NCI-H2107 treated with DMSO at 0.1 percent for 48 hours (cell line): ENCODE results near the gene TMSB4X.
"Not testable (repeated sequence)": the region's sequence is repeated elsewhere in the genome, so short reads cannot be mapped to it uniquely, and the experiment has no call there.

Experiments used
- DNase-seq: peaks from one replicate; lab custom pipeline; 2025; ENCODE audit not compliant: unreplicated experiment; lab: John Stamatoyannopoulos, UW

TMSB4X gene

DNA sequence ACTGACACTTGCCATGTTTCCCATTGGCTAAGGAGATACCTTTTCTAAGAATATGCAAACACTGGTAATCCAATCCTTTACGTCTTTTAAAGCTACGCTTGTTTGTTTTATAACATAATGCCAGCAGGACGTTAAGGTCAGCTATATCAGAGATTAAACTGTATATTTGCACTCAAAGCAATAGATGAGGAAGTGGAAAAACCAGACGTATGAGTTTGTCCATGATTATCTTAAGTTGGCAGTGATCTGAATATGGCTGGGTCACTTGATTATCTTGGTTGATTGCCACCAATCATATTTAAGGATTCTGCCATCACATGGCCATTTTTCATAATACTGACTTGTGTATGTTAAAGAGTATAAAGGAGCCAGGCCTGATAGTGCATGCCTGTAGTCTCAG is 19.4 kb downstream of the TMSB4X start:
- DNase-seq = no peak

DNA sequence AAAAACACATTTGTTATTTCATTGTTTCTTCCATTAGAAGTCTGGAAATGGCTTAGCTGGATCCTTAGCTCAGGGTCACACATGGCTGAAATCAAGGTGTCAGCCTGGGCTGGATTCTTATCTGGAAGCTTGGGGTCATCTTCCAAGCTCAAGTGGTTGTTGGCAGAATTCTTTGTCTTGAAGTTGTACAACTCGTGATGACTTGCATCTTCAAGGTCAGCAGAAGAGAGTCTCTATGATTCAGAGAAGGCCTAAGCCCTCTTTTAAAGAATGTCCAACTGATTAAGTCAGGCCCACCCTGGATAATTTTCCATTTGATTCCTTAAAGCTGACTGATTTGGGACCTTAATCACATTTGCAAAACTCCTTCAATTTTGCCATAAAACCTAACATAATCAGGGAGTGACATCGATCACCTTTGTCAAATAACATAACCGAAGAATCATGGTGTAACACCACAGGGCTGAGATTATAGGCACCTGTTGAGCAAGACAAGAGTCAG is 22.1 kb downstream of the TMSB4X start:
- no peak for DNase-seq

DNA sequence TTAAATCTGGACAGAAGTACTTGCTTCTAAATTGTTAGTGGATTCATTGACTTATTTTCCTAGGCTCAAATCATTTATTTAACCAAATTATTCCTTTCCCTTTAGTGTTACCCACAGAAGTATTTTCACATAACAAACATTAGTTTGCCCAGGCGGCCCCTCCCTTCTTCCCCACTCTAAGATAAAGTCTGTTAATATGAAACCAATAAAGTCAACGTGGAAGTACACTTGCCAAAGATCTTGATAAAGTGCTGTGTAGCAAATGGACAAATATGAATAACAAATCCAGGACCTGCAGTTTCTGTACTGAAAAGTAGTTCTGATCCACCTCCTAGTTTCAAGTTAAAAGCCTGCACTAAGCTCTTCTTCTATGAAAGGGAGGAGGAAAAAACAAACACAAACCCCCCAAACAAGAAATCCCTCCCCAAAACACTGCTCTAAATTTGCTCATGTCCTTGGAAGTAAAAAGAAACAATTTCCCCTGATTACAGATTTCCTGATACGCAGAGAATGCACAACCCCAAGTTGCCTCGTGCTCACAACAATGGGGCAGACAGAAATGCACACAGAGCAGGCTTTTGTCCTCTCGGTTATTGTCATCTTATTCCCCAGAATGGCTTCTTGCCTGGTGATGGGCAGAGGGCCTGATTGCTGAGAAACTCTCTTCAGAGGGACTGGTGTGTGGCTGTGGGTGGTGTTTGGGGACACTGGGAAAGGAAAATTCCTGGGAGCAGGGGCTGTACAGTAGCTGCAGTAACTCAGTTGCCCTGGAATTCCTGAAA is 23.2 kb downstream of the TMSB4X start:
- DNase-seq = no peak

DNA sequence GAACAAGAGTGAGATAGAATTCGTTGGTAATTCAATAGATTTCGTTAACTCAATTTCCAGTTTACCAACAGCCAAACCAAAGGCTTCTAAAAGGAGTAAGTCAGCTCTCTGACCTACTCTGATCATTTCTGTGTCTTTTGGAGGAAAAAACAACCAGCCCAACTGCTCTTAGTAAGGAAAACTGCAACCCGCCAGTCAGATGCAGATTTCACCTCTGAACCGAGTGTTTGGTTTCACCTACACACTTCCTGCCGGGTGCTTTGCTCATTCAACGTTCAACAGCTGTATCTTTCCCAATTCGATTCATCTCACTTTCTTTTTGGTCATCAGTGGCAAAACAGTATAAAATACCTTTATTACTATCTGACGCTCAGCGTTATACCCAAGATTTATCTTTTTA is 24.5 kb downstream of the TMSB4X start:
- DNase-seq = no peak

DNA sequence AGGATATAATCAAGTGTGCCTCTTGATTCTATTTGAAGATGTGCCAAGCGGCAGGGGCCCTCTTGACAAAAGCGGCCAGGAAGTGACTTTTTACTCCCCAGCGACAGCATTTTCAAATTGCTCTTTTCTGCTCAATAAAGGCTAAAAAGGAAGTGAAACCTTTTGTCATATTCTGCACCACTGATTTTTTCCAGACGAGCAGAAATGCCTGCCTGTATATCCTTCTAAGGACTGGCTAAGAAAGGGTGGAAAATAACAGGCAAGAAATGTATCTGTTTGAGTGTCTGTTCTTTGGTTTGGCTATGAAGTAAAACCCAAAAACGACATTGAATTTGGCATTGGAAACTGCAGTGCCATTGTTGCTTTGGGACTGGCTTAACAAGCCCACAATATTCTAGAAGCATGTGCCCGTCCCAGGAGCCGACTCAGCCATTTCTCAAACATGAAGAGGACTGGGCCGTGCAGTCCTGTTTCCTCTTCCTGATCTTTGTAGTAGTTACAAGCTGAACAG is 25.4 kb downstream of the TMSB4X start:
- no peak for DNase-seq

DNA sequence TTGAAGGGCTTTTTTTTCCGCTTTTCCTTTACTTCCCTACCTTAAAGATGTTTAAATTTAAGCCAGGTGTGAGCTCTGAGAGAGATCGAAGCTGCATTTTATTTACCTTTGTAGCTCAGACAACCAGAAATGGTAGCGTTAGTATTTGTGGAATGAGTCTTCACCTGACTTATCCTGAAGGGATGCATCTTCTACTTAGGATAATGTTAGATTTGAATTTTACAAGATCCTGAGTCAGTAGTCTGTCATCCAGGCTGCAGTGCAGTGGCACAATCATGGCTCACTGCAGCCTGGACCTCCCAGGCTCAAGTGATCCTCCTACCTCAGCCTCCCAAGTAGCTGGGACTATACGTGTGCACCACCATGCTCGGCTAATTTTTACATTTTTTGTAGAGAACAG is 26.2 kb downstream of the TMSB4X start:
- DNase-seq = no peak

DNA sequence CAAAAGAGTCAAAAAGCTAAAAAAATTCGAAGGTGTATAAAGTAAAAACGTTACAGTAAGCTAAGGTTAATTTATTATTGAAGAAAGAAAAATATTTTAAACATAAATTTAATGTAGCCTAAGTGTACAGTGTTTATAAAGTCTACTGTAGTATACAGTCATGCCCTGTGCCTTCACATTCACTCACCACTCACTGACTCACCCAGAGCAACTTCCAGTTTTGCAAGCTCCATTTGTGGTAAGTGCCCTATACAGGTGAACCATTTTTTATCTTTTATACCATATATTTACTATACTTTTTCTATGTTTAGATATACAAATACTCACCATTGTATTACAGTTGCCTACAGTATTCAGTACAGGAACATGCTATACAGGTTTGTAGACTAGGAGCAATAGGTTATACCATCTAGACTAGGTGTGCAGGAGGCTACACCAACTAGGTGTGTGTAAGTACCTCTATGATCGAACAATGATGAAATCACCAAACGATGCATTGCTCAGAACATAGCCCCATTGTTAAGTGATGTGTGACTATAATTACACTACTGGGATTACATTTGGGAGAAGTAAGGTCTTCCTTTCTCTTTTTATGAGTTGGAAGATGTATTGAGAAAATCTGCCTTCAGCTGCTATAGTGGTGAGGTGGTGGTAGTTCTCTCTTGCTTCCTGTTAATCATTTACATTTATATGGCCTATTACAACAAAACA is 27.2 kb downstream of the TMSB4X start:
- DNase-seq = no peak

- no peak for DNase-seq
These were observed 31.0 kb downstream of the TMSB4X start for GRCh38 chrX:13005661-13006473.

DNA sequence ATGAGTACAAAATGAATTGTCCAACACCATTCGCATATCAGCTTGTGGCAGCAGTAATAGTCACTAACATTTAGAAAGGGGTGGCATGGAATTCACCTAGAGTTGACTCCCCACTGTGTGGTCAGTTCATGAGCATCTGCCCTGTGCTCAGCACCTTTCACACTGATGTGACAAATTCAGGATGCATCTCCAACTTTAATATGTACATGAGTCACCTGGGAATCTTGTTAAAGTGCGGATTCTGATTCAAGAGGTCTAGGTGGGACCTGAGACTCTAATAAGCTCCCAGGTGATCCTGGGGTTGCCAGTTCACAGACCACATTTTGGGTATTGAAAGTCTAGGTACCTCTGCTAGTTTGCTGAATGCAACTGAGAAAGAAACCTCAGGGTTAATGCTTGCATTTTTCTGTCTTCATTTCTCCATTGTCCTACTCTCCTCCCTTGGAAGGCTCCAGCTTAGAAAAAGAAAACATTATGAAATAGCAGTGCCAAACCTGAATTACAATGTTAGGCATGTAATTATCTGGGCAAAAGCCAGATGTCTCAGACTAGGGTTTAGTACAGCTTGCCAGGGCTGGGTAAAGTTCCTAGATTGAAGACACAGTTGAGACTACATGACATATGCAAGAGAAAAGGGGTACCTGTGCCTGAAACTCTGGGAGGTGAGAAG is 32.7 kb downstream of the TMSB4X start:
- DNase-seq = no peak

GRCh38 chrX:13008189-13008533 is 33.3 kb downstream of the TMSB4X start:
- DNase-seq = no peak

DNA sequence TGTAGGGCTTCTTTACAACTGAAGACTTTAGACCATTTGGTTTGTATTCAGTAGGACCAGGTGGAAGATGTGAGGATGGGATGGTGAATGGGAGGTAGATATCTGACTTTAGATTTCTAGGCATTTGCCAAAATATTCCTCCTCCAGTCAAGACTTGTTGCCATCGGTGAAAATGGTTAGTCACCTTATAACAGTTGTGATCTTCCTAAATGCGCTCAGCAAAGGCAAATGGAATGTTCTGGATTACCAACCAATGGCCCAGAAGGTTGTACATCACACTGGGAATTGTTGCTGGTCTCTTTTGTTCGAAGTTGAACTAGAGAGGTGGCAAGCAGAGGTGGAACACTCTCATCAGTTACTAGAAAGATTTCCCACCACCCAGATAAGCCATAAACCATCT is 33.9 kb downstream of the TMSB4X start:
- DNase-seq = no peak

DNA sequence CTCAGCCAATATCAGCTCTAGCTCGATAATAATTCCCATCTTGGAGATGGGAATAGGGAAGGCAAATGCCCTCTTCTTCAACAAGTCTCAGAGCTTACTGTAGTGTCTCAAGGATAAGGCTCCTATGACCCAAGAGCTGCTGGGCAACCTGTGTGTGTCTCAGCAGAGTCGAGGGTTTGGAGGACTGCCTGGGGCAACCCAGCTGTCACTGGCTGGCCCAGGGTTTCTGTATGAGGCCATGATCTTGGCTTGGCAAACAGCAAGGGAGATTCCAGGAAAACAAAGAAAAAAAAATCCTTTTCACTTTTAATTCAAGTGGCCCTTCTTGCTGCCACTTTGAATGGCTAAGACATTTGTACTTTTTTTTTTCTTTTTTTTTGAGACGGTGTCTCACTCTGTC is 34.4 kb downstream of the TMSB4X start:
- DNase-seq = no peak

DNA sequence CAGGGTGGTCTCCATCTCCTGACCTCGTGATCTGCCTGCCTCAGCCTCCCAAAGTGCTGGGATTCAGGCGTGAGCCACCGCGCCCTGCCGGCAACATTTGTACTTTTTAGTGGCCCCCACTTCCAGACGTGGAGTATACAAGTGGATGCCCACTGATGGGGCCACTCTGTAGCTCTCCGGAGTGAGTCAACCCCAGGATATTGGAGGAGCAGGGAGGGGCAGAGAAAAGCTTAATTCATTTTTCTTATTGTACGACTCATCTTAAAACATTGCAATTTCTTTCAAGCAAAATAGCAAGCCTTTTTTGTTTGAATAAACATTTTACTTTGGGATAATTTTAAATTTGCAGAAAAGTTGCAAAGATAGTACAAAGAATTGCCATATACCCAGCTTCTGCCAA is 34.9 kb downstream of the TMSB4X start:
- no peak for DNase-seq

DNA sequence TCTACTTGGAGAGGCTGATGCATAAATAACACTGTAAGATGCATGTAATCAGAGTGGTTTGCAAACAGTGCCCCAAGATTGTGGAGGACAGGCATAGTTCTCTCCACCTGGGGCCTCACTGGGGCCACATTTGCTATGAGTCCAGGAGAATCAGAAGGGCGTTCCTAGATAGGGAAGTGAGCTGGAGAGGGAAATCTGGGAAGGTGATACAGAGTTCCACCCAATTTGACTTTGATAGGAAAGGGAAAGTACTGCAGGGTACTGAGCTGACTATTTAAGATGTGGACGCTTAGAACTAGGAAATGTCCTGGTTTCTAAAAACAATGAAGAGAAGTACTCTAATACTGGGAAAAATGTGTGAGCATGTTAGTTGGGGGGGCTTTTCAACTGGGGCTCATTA is 35.6 kb downstream of the TMSB4X start:
- no peak for DNase-seq

- no peak for DNase-seq
These were observed 38.6 kb downstream of the TMSB4X start for GRCh38 chrX:13013363-13014110.

- no peak for DNase-seq
These were observed 39.5 kb downstream of the TMSB4X start for GRCh38 chrX:13014111-13015096.

GRCh38 chrX:13015536-13016236 is 40.8 kb downstream of the TMSB4X start:
- DNase-seq = no peak

DNA sequence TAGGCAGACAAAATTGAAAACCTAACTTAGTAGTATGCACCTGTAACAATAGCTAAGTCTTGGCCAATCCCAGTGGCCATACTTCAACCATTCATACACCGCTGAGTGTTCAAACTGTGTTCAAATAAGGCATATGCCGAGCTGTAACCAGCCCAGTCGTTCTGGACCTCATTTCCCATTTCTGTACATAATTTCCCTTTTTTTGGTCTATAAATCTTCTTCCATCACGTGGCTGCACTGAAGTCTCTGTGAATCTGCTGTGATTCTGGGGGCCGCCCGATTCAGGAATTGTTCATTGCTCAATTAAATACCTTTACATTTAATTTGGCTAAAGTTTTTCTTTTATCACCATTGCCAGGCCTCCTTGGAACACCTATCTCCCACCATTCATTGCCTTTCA is 41.8 kb downstream of the TMSB4X start:
- not testable (repeated sequence) for DNase-seq
